Erythroblast (primary cell): ENCODE data around the gene BICD2.

Experiments used
- GATA1 ChIP-seq: IDR thresholded peaks from 2 replicates; pipeline ENCODE4 v1.6.1; 2011; ENCODE audit warnings: low read depth, mild to moderate bottlenecking, control low read depth, low read length, moderate library complexity
- POLR2A ChIP-seq: IDR thresholded peaks from 2 replicates; pipeline ENCODE4 v1.6.1; 2011; ENCODE audit warnings: mild to moderate bottlenecking, low read length

DNA sequence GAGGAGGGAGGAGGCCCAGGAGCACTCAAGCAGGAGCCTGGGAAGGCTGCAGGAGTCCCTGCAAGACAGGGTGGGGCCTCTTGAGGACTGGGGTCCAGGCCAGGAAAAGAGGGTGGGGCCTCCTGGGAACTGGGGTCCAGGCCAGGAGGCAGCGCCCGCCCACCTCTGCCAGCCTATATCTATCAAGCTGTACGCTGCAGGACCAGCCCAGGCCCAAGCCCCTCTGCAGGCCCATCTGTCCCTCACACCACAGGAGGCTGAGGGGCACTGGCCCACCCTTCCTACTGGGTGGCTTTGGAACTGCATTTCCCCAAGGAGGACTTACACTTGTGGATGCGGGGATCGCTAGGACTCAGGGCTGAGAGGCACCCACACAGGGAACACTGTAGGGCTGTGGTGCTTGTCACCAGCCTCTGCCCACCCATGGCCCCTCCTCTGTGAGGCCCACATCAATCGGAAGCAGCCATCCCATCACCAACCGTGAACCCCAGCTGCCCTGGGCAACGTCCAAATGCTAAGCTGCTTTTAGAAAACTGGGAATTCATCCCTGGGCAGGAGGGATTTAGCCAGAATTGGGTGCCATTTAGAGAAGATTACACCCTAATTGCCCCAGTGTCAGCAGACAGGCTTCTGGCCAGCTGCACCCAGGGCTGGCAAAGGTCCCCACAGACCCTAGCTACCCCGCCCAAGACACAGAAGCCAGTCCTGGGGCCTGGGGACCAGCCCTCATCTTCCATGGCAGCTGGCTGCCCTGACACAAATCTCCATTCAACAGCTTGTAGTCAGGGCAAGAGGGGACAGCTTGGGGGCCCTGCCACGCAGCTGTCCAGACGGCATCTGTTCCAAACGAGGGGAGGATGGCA lies 15.3 kb downstream of the BICD2 start:
- TF ChIP-seq POLR2A = no peak
- no peak for TF ChIP-seq GATA1
